ENCODE results near the gene SLC37A1. TPM values are rescaled to one million over a fixed set of nuclear protein-coding genes. Genes with fewer than 3 reads are reported as not detected.

SLC37A1 gene
- total RNA-seq, 1 experiment from 2014 or later, result 37.7 TPM

DNA sequence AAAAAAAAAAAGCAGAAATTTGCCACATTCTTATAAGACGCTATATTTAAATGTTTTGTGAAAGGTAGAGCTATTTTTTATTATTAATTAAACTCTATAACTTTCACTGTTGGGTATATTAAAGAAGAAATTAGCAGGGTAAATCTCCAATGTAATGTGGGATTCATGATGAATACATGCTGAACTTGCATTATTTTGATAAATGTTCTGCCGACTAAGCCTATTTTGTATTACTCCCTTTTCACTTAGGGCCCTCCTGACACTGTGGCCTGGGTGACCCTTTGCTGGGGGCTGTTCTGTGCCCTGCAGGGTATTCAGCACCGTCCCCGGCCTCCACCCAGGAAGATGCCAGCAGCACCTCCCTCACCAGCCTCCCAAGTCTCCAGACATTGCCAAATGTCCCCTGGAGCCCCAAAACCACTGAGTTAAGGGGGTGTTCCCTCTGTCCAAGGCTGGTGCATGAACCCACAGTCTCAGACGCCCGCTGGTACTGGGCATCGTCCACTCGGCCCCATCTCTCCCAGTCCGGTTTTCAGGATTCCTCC is 40.1 kb upstream of the SLC37A1 start:
- no peak overlapping the region for H3K9ac ChIP-seq (ENCODE audit: extremely low read depth, insufficient read length, low read length)
- H3T11ph ChIP-seq (ENCODE audit: low read length), result no peak overlapping the region
- H3K23ac ChIP-seq (ENCODE audit: insufficient read length, low read depth, low read length), result no peak overlapping the region
- no peak overlapping the region for H2AK5ac ChIP-seq (ENCODE audit: insufficient read length, low read length)
- H3K9me3 Mint-ChIP-seq, result no peaks in the 10 kb centered on the region
- H4K8ac ChIP-seq (replicated peaks; ENCODE audit: insufficient read length, low read depth, low read length), result no peak overlapping the region
- no peak overlapping the region for H2AFZ ChIP-seq (ENCODE audit: low read length)
- H3K9me3 ChIP-seq (ENCODE audit: control insufficient read depth, low read depth, low read length), result no peaks in the 10 kb centered on the region
- peaks cover 8% of the 10 kb centered on the region for H3K27me3 Mint-ChIP-seq (ENCODE audit: low read depth)
- no peaks in the 10 kb centered on the region for H3K36me3 Mint-ChIP-seq (ENCODE audit: insufficient read depth in 1 of 3, low read depth in 3 of 3)
- no peak for DNase-seq
- H4K20me1 ChIP-seq (ENCODE audit: control insufficient read depth, insufficient read depth, insufficient read length), result no peaks in the 10 kb centered on the region
- no peak overlapping the region for H2BK5ac ChIP-seq (ENCODE audit: insufficient read length, low read length)
- no peak overlapping the region for H2BK20ac ChIP-seq (ENCODE audit: low read depth, low read length, poor library complexity, severe bottlenecking)
- no peaks in the 10 kb centered on the region for H3K23me2 ChIP-seq (ENCODE audit: insufficient read length, low read depth, low read length, poor library complexity, severe bottlenecking)
- H3K79me1 ChIP-seq (ENCODE audit: insufficient read depth, low read depth, low read length, poor library complexity, severe bottlenecking), result no peaks in the 10 kb centered on the region
- no peak overlapping the region for H3K18ac ChIP-seq (ENCODE audit: insufficient read length, low read depth, low read length)
- no peak overlapping the region for H3K27ac ChIP-seq (ENCODE audit: insufficient read length, low read depth, low read length)
- TF ChIP-seq, protein P1, sequence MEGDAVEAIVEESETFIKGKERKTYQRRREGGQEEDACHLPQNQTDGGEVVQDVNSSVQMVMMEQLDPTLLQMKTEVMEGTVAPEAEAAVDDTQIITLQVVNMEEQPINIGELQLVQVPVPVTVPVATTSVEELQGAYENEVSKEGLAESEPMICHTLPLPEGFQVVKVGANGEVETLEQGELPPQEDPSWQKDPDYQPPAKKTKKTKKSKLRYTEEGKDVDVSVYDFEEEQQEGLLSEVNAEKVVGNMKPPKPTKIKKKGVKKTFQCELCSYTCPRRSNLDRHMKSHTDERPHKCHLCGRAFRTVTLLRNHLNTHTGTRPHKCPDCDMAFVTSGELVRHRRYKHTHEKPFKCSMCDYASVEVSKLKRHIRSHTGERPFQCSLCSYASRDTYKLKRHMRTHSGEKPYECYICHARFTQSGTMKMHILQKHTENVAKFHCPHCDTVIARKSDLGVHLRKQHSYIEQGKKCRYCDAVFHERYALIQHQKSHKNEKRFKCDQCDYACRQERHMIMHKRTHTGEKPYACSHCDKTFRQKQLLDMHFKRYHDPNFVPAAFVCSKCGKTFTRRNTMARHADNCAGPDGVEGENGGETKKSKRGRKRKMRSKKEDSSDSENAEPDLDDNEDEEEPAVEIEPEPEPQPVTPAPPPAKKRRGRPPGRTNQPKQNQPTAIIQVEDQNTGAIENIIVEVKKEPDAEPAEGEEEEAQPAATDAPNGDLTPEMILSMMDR (conservative IDR thresholded peaks at IDR 0.05), result no peak
- H3K4me2 ChIP-seq (ENCODE audit: insufficient read depth, insufficient read length, low read length), result no peak overlapping the region
- no CpG with 5 or more reads among the region's 9 CpGs for WGBS (ENCODE audit: extremely low coverage, insufficient read length, low lambda C conversion rate)
- H3K79me2 ChIP-seq (ENCODE audit: insufficient read depth, low read length), result no peaks in the 10 kb centered on the region
- H3K27me3 ChIP-seq (ENCODE audit: insufficient read depth, low read length), result no peaks in the 10 kb centered on the region
- no peak overlapping the region for H3K14ac ChIP-seq (ENCODE audit: insufficient read depth, low read length)
- H3K4me1 ChIP-seq (ENCODE audit: insufficient read depth, low read length), result peaks cover 7% of the 10 kb centered on the region; the same call in 1 of the 2 replicates
- H2BK12ac ChIP-seq (ENCODE audit: insufficient read length, low read depth, low read length), result no peak overlapping the region
- H3K27ac Mint-ChIP-seq, result no peak overlapping the region
- no peak overlapping the region for H3K4ac ChIP-seq (ENCODE audit: low read depth, low read length)
- H4K91ac ChIP-seq (ENCODE audit: insufficient read length, low read depth, low read length), result no peak overlapping the region
- H3K4me1 Mint-ChIP-seq, result peaks cover 16 to 18% of the 10 kb centered on the region in 2 experiments
- no peak overlapping the region for H4K5ac ChIP-seq (ENCODE audit: insufficient read length, low read depth, low read length)
- no peak overlapping the region for H2BK15ac ChIP-seq (ENCODE audit: low read depth, low read length)
- H3K56ac ChIP-seq (ENCODE audit: insufficient read length, low read depth, low read length), result no peak overlapping the region
- H3K4me3 Mint-ChIP-seq, result no peak overlapping the region
- no peak overlapping the region for H2BK120ac ChIP-seq (ENCODE audit: low read depth, low read length, poor library complexity, severe bottlenecking)
